Heart left ventricle (tissue), 13 donors: Measurements from ENCODE around the gene CGB5.

Experiments used
- POLR2A ChIP-seq, 2 donors: fragments of 450-650 bp; IDR thresholded peaks; one replicate each; pipeline ENCODE4 v1.6.1; 2017; ENCODE audit warnings: antibody characterized with exemption in 2 of 2, mild to moderate bottlenecking in 2 of 2, moderate library complexity in 2 of 2
- TF ChIP-seq, protein P1 (sequence below), 12 donors: fragments of 200-600 bp; sonication (generic) in 4 of 12; IDR thresholded peaks; one replicate each; pipeline versions ENCODE4 v1.5.0 to v1.8.0; 2018 to 2022; ENCODE audit warnings: antibody characterized with exemption in 12 of 12, mild to moderate bottlenecking in 5 of 12
- donor health status: ischemic (EF 13 %, LVEDD 7.1; RV severe dilation, severe dysfunction).
- donor health status: DM: no; HTN: yes; CAD: no.
- donor health status: DM: no; HTN: no; CAD: no.
- donor health status: ischemic (EF 25% LVEDD 6.9; RV normal size, moderate dysfunction).
- donor health status: ischemic (EF 25% LVEDD 5.7; RV mildly dilated, moderate dysfunction).
- donor health status: ischemic (EF 35%, LVEDD 5.7; RV mildly dilated, moderate dysfunction).
- donor health status: nonischemic (EF 11% LVEDD 7.7; RV severe dilation, severe dysfunction).
- donor health status: DM: yes; HTN: yes; CAD: no.
- donor health status: PGD.
- donor health status: ischemic (EF 29% LVEDD 5.4; RV normal size, mild dysfunction).
- donor health status: nonischemic (EF 23%, LVEDD 6.1; RV moderate dilation, normal function).

DNA sequence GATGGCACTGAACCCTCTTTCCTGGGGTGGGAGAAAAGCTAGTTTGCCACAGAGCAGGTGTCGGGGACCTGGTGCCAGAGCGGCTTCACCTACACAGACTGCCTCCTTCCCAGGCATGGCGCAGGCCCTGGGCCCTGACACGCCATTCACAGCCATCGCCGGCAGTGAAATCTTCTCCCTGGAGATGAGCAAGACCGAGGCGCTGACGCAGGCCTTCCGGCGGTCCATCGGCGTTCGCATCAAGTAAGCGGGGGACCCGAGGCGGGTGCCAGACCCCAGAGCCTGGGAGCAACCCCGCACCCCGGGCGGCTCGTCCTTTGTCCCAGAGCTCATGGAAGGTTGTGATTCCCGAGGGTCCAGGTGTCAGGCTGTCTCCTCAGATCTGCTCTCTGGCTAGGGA lies 36.7 kb upstream of the CGB5 start:
- TF ChIP-seq, protein P1, sequence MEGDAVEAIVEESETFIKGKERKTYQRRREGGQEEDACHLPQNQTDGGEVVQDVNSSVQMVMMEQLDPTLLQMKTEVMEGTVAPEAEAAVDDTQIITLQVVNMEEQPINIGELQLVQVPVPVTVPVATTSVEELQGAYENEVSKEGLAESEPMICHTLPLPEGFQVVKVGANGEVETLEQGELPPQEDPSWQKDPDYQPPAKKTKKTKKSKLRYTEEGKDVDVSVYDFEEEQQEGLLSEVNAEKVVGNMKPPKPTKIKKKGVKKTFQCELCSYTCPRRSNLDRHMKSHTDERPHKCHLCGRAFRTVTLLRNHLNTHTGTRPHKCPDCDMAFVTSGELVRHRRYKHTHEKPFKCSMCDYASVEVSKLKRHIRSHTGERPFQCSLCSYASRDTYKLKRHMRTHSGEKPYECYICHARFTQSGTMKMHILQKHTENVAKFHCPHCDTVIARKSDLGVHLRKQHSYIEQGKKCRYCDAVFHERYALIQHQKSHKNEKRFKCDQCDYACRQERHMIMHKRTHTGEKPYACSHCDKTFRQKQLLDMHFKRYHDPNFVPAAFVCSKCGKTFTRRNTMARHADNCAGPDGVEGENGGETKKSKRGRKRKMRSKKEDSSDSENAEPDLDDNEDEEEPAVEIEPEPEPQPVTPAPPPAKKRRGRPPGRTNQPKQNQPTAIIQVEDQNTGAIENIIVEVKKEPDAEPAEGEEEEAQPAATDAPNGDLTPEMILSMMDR (IDR thresholded peaks at IDR 0.05): no peak
- no peak for TF ChIP-seq POLR2A (IDR thresholded peaks at IDR 0.05)
